GM11168 (cell line): ENCODE results near the gene TEKT2.

ENCODE experiments used
- in situ Hi-C: fragments of 300-500 bp; cut with MboI; formaldehyde crosslinking; loops from one replicate; pipeline ENCODE4 v1.12.0; 2022; ENCODE audit warnings: low sequenced_read_pairs; ENCODE audit not compliant: unreplicated experiment

The TEKT2 gene

GRCh38 chr1:36083635-36084496 lies at the start of gene TEKT2:
TEKT2 (plus strand) TSS chr1:36084094; CDS start chr1:36084922, 828 bp downstream.
- in situ Hi-C loops = no loop called here

GRCh38 chr1:36034692-36035091 lies 49.2 kb upstream of the TEKT2 start:
- in situ Hi-C loops = no loop called here

GRCh38 chr1:36035154-36035553 lies 48.7 kb upstream of the TEKT2 start:
- in situ Hi-C loops = no loop called here

- in situ Hi-C loops = no loop called here
Observed at GRCh38 chr1:36040238-36040637, 43.7 kb upstream of the TEKT2 start.

GRCh38 chr1:36051821-36052220 lies 32.1 kb upstream of the TEKT2 start:
- in situ Hi-C loops = no loop called here

GRCh38 chr1:36053978-36054377 lies 29.9 kb upstream of the TEKT2 start:
- in situ Hi-C loops = no loop called here

GRCh38 chr1:36055706-36056105 lies 28.2 kb upstream of the TEKT2 start:
- in situ Hi-C loops = no loop called here

- in situ Hi-C loops = no loop called here
Observed at GRCh38 chr1:36062315-36062714, 21.6 kb upstream of the TEKT2 start.

GRCh38 chr1:36067871-36068270 lies 16.0 kb upstream of the TEKT2 start:
- in situ Hi-C loops = no loop called here

GRCh38 chr1:36068866-36069265 lies 15.0 kb upstream of the TEKT2 start:
- in situ Hi-C loops = no loop called here

GRCh38 chr1:36070349-36070748 lies 13.5 kb upstream of the TEKT2 start:
- in situ Hi-C loops = no loop called here

GRCh38 chr1:36076979-36077573 lies 6.8 kb upstream of the TEKT2 start:
- in situ Hi-C loops = no loop called here

GRCh38 chr1:36080236-36080635 lies 3.7 kb upstream of the TEKT2 start:
- in situ Hi-C loops = no loop called here

- in situ Hi-C loops = no loop called here
Observed at GRCh38 chr1:36080801-36081200, 3.1 kb upstream of the TEKT2 start.

- in situ Hi-C loops = no loop called here
Observed at GRCh38 chr1:36081926-36082485, 1.9 kb upstream of the TEKT2 start.

GRCh38 chr1:36083219-36083618 lies 675 bp upstream of the TEKT2 start:
- in situ Hi-C loops = no loop called here

GRCh38 chr1:36084497-36085115 lies 712 bp downstream of the TEKT2 start:
- in situ Hi-C loops = no loop called here

- in situ Hi-C loops = no loop called here
Observed at GRCh38 chr1:36085126-36085525, 1.2 kb downstream of the TEKT2 start.

GRCh38 chr1:36085686-36086526 lies 2.0 kb downstream of the TEKT2 start:
- in situ Hi-C loops = no loop called here

- in situ Hi-C loops = no loop called here
Observed at GRCh38 chr1:36086529-36087232, 2.8 kb downstream of the TEKT2 start.
